Anterior cingulate cortex (tissue), 58 donors: ENCODE results near the gene COL5A1.

ENCODE experiments used
- DNase-seq, 58 donors: peaks; one replicate each; lab custom pipeline; 2025; lab: John Stamatoyannopoulos, UW

The COL5A1 gene

GRCh38 chr9:134756098-134756497 lies 114.5 kb downstream of the COL5A1 start:
- no peak for DNase-seq

GRCh38 chr9:134757216-134757975 lies 115.8 kb downstream of the COL5A1 start:
- DNase-seq: no peak

DNA sequence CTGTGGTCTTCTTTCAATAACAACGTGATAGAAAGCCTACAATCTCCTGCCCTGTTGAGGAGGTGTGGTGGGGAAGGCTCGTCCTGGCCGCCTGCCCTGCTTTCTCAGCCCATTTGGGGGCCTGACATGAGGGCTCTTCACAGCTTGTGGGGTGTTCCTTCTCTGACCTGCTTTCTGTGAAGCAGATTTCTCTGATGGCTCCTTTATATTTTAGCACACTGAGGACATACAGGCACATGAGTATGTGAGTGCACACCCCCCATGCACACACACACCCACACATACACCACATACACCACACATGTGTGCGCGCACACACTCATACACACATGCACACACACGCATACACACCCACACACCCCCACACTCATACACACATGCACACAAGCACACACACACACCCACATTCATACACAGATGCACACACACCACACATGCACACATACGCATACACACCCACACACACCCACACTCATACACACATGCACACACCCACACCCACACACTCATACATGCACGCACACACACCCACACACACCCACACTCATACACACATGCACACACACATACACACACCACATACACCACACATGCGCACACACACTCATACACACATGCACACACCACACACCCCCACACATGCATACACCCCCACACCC lies 117.5 kb downstream of the COL5A1 start:
- DNase-seq: no peak

DNA sequence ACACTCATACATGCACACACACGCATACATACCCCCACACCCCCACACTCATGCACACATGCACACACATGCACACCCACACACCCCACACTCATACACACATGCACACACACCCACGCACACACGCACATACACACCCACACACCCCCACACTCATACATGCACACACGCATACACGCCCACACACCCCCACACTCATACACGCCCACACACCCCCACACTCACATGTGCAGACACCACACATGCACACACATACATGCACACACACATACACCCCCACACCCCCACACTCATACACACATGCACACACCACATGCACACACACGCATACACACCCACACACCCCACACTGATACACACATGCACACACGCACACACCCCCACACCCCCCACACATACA lies 118.3 kb downstream of the COL5A1 start:
- no peak for DNase-seq

DNA sequence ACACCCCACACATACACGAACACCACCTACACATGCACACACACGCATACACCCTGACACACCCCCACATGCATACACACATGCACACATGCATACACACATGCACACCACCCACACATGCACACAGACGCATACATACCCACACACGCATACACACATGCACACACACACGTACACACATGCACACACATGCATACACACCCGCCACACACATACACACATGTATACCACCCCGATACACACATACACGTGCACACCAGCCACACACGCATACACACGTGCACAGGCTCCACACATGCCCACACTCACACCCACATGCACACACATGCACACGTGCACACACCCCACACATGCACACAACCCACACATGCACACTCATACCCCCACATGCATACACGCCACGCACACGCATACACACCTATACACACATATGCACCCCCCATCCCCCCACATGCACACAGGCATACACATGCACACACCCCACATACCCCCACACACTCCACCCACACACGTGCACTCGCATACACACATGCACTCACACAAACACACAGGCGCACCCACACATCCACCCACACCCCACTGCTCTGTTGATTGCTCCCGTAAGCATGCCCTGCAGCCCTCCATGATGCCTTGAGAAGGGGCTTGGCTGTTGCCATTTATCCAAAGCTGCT lies 119.3 kb downstream of the COL5A1 start:
- DNase-seq: no peak

- DNase-seq: no peak
Observed at GRCh38 chr9:134764473-134765269, 123.1 kb downstream of the COL5A1 start.

- no peak for DNase-seq
Observed at GRCh38 chr9:134765785-134766184, 124.2 kb downstream of the COL5A1 start.

GRCh38 chr9:134766587-134766986 lies 125.0 kb downstream of the COL5A1 start:
- DNase-seq: no peak

DNA sequence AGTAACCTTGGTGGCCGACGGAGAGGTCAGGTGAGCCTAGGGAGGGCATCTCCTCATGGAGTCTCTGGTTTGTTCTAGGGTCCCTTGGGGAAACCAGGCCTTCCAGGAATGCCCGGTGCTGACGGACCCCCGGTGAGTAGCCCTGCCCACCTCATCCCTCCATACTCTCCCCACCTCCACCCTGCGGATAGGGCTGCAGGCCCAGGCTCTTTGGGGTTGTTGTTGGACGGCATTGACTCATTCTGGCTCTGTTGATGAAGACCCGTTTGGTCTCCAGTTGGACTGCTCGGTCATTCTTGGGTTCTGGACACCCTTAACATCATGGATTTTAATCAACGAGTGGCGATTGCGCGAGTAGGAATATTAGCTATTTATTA lies 126.7 kb downstream of the COL5A1 start:
- DNase-seq: no peak

DNA sequence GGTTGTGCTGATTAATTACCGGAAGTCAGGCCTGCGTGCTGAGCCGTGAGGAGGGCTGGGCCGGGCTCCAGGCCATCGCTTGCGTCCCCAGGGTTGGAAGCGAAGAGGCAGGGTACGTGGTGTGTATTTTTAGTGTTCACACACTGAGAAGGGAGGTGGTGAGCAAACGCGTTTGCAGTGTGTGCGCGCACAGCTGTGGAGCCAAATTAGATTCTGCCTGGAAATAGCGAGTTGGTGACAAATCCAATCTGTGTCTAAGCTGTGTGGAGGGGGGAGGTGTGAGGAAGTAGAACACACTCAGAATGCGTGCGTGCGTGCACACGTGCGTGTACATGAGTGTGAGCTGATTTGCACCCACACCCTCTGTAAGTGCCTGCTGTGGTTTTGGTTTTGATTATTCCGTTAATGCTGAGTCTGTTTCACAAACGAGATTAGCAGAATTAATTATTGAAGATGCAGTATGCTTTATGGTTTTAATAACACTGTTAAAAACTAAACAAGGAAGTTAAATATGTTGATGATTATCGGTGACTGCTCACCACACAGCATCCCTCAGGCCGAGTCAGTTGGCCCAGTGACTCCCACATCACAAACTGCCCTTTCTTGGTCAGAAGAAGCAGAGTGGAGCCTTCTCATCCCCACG lies 127.2 kb downstream of the COL5A1 start:
- DNase-seq: peak in 33 of 58 donors; percentile 5 to 80 (median 34)

DNA sequence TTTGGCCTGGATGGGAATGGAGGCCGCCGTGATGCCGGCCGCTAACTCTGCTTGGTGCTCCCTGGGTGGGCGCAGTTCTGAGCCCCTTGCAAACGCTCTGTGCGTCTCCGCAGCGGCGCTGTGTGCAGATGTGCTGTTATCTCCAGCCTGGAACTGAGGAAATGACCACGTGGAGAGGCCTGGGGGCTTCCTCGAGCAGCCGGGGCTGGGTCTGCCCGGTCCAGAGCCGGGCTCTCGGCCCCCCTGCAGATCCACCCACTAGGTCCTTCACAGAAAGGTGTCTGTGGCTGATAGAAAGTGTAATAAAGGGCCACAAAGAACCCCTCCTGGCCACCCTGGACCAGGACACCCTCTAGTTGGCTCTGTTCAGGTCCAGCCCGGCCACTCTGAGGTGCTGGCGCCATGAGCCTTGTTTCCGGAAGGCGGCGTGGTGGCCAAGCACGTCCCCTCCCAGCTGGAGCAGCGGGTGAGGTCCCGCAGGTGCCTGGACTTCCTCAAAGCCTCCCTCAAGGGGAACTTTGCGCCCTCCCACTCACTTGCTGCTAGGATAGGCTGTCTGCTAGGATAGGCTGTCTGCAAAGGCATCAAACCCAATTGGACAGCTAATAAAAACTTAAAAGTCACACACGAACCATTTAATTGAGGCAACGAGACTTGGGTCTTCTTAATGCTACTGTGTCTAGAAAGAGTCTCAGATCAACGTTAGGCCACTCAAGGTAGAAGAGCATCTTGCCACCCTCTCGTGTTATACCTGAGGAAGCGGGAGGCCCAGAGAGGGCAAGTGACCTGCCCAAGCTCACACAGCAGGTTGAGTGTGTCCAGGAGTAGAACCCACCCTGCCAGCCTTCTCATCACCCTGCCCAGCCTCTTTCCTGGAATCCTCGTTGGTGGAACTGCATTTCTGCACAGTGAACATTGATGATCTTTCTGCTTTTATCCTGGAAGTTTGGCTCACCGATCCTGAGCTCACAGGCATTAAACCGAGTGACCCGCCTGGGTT lies 129.7 kb downstream of the COL5A1 start:
- no peak for DNase-seq

DNA sequence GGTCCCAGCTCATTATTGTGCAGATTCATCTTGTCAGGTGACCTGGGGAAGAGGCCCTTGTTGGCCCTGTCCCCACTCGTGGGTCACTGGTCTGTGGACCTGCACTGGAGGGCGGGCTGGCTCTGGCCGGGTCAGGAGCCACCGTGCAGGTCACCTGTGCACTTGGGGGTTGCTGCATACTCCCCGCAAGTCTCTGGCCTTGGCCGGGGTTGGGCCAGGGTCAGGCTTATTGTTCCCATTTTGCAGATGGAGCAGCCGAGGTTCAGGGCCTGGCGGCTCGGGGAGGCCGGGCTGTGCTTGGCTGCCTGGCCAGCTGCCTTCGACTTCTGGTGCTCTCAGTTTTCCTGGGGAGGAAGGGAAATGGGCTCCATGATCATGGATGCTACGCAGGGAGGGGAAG lies 130.7 kb downstream of the COL5A1 start:
- DNase-seq: no peak

DNA sequence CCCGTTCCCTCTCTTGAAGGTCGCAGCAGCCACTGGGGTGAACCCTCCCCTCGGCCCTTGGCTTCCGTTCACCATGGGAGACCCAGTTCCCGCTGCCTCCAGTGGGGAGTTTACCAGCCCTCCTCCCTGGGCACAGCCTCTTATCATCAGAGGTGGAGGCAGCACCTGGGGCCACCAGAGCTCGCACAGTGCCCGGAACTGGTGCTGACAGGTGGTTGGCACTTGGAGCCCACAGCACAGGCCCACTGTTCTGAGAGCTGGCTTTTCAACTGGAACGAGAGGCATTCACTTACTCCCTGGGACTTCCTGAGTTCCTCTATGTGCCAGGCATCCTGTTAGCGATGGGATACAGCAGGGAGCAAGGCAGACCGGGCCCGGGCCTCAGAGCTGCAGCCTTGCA lies 132.2 kb downstream of the COL5A1 start:
- DNase-seq: no peak

DNA sequence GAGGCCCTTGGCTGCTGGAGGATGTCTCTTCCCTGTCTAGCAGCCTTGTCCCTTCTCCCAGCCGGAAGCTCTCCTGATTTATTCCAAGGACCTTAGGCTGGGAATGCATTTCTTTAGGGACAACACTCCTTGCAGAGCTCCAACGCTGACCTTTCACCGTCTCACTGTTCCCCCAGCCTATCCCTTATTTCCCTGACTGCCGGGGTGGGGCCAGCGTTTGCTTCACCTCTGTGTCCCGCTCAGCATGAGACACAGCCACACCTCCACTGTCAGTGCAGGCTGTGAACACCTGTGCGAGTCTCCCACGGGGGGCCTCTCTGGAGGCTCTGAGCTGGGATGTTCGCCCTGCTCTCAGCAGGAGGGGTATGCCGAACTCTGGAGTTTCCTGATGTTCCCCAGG lies 132.8 kb downstream of the COL5A1 start:
- no peak for DNase-seq

GRCh38 chr9:134775081-134775951 lies 133.7 kb downstream of the COL5A1 start:
- DNase-seq: peak in 1 of 58 donors; percentile 16

- peak in 4 of 58 donors; percentile 7 to 50 (median 18) for DNase-seq
Observed at GRCh38 chr9:134776080-134776796, 134.6 kb downstream of the COL5A1 start.

- no peak for DNase-seq
Observed at GRCh38 chr9:134777153-134777552, 135.6 kb downstream of the COL5A1 start.
